NCI-H2227 treated with DMSO at 0.1 percent for 48 hours (cell line): ENCODE results near the gene TMPRSS9.

Experiments
- DNase-seq: peaks from one replicate; lab custom pipeline; 2025; lab: John Stamatoyannopoulos, UW

TMPRSS9 gene

DNA sequence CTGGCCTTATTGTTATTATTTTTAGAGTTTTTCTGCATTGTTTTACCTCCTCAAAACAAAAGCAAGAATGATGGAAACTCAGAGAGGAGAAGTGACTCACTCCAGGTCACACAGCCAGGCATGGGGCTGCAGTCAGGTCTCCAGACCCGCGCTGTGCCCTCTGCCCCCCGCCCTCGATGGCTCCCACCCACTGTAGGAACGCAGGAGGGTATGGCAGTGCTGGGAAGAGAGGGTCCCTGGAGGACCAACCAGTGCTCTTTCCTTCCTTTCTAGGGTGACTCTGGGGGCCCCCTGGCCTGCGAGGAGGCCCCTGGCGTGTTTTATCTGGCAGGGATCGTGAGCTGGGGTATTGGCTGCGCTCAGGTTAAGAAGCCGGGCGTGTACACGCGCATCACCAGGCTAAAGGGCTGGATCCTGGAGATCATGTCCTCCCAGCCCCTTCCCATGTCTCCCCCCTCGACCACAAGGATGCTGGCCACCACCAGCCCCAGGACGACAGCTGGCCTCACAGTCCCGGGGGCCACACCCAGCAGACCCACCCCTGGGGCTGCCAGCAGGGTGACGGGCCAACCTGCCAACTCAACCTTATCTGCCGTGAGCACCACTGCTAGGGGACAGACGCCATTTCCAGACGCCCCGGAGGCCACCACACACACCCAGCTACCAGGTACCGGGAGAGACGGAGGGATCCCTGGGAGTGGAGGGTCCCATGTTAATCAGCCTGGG lies 61.7 kb downstream of the TMPRSS9 start:
- no peak for DNase-seq

DNA sequence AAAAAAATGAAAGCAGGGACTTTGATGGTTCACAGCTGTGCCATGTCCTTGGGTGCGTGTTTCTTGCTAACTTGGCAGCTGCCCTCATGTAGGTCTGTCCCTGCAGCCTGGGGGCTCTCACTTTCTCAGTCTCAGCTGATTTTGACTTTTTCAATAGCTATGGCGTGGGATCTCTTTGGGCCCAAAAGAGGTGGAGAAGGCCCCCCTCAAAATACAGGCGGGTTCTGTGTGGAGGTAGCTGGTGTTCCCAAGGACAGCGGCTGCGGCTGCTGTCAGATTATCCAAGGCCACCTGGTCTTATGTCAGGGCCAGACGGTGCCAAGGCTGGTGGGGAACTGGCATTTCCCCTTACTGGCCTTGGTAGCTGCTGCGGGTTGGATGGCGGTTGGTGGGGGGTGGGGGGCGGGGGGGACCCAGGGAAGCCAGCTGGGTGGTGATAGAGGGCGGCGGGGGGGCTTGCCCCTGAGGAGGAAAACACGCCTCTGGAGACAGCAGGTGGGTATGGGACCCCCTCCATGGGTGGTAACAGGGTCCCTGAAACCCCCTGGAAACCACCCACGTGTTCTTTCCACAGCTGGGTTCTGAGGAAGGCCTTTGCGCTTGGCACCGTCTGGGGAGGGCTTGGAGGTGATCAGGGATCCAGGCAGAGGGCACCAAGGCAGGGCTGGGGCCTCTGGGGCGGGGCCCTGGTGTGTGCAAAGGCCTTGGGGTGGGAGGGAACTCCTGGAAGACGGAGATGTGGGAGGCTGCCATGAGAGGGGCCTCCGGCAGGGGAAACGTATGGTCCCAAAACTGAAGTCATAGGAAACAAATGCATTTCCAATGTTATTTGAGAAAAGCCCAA lies 63.2 kb downstream of the TMPRSS9 start:
- no peak for DNase-seq

GRCh38 chr19:2423915-2424685 lies 64.0 kb downstream of the TMPRSS9 start:
- DNase-seq: no peak

DNA sequence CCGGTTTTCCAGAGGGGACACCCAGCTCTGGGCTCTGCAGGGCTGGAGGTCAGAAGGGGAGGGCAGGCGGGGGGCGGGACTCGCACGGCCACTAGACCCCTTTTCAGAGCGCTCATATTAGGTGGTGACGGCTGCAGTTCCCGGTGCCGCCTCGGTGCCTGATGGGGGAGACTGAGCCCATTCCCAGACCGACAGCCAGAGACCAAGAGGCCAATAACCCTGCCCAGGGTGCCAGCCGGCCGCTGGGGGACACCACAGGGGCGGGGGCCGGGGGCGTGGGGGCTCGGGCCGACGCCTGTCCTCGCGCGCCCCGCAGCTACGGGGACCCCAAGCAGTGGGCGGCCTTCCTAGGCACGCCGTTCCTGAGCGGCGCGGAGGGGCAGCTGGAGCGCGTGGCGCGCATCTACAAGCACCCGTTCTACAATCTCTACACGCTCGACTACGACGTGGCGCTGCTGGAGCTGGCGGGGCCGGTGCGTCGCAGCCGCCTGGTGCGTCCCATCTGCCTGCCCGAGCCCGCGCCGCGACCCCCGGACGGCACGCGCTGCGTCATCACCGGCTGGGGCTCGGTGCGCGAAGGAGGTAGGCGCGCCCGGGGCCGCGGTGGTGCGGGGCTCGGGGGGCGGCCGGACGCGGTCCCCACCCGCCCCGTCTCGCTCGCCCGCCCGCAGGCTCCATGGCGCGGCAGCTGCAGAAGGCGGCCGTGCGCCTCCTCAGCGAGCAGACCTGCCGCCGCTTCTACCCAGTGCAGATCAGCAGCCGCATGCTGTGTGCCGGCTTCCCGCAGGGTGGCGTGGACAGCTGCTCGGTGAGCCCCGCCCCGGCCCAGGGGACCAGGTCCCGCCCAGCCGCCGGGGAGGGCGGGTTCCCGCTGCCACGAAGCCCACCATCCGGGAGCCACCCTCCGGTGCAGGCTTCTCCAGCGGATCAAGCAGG lies 64.9 kb downstream of the TMPRSS9 start:
- DNase-seq: no peak

- no peak for DNase-seq
Measured at GRCh38 chr19:2425622-2426581, 65.8 kb downstream of the TMPRSS9 start.

DNA sequence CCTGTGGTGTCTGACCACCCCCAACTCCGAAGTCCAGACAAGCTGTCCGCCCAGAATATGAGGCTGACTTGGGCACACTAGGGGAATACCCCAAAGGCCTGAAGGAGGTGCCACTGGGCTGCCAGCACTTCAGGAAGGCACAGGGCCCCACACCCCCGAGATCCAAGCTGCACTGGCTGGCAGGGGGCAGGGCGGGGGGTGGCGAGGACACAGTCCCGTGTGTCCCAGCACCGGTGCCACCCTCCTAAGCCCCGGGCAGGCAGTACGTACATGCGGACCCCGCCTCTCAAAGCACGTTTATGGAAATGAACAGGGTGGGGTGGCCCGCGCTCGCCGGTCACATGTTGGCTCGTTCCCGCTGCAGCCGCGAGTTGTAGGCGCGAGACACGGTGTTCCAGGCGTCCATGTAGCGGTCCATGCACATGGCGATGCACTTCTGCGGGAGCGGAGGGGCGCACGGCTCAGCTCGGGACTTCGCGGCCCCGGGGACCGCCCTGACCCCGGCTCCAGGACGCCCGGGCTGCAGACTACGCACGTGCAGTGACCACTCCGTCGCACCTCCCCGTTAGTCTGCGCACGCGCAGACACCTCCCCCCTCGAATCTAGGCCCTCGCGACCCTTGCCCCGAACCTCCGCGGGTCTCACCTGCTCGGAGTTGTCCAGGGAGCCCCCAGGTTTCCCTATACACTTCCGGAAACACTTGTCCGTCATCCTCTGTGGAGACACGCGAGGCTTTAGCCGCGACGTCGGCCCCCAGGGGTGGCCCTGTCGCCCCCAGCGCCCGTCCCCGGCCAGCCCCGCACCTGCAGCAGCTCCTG lies 66.8 kb downstream of the TMPRSS9 start:
- peak; percentile 36 for DNase-seq

DNA sequence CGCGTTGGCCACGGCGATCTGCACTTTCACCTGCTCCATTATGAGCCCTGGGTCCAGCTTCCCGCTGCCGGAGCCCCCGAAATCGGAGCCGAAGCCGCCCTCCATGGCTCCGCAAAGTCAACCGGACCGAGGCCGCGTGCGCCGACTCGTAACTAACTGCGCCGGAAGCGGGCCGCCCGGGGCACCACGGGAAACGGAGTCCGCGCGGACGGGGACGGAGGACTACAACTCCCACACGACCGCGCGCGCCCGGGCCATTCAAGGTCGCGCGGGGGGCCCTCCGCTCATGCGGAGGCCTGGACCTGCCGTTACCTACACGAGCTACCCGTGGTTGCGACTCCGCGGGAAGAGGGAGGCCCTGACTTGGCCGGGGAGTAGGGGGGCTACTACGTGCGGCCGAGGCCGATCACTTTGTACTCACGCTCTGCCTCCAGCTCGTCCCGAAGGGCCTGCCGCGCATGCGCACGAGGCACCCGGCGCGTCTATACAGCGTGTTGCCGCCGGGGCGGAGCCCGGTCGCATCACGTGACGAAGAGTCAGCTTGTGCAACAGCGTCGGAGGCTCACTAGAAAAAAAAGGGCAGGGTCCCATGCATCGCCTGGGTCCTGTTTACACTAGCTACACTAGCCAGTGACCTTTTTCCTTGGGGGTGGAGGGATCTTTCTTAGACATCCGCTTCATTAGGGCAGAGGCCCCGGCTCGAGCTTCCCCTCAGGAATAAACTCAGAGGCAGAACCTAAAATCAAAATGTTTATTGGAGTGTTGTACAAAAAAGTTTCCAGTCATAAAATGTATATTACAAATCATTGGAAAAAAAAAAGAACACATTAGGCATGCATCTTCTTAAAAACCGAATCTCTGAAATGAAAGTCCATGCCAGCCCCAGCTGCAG lies 67.6 kb downstream of the TMPRSS9 start, which contains the start of gene TIMM13:
TIMM13 (minus strand) TSS at position 158 of the 892 bp plus-strand sequence; CDS start at position 105, 53 bp downstream.
- DNase-seq: peak; percentile 93

DNA sequence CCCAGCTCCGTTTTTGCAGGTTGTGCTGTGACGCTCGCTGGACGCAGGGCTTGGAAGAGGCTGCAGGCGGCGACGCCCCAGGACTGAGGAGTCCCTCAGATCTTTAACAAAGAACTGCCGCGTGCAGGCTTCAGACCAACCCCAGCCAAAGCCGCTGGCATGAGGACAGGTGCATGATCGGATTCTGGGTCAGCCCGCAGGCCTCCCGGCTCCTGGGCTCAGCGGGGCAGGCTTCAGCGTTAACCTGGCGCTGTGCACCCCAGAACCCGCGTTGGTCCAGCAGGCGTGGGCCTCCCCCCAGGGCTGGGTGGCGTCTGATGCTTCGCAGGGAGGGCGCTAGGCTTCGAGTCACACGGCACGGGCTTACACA lies 68.2 kb downstream of the TMPRSS9 start:
- DNase-seq: no peak

DNA sequence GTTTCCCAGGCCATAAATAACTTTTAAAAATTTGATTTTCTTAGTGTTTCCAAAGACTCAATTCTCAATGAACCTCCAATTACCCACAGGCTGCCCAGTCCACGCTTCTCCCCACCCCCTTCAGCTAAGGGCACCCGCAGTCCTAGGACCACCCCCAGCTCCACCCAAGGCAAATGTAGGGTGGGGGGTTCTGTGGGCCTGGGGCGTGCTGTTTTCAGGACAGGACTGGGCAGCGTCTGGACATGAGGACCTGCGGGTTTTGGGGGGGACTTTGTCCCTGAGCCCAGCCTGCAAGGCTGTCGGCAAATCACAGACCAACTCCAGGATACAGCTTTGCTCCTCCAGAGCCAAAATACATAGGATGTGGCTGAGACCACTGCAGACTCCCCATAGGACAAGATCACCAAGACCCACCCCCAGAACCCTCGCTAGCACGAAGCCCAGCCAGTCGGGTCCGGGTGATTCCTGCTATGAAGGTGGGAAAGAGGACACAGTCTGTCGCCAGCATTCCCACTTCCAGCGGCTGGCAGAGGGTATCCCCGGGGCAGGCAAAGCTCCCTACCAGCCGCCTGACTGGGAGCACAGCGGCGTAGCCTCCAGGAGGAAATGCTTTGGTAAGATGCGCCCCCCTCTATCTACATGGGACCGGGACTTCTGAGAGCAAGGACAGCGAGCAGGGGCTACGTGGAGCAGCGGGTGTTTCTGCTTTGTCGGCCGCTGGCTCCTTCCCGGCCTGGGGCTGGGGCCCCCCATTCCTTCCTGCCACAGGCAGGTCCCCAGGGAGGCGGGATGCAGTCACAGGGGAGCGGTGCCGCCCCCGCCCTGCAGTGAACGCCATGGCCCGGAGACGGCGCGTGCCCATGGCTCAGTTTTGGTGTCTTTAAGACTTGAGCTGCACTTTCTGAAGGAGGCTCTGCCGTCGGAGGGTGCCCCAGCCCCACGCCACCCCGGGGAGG lies 69.0 kb downstream of the TMPRSS9 start:
- DNase-seq: no peak

GRCh38 chr19:2429917-2430535 lies 70.0 kb downstream of the TMPRSS9 start:
- DNase-seq: no peak

GRCh38 chr19:2431318-2432055 lies 71.4 kb downstream of the TMPRSS9 start:
- DNase-seq: no peak

DNA sequence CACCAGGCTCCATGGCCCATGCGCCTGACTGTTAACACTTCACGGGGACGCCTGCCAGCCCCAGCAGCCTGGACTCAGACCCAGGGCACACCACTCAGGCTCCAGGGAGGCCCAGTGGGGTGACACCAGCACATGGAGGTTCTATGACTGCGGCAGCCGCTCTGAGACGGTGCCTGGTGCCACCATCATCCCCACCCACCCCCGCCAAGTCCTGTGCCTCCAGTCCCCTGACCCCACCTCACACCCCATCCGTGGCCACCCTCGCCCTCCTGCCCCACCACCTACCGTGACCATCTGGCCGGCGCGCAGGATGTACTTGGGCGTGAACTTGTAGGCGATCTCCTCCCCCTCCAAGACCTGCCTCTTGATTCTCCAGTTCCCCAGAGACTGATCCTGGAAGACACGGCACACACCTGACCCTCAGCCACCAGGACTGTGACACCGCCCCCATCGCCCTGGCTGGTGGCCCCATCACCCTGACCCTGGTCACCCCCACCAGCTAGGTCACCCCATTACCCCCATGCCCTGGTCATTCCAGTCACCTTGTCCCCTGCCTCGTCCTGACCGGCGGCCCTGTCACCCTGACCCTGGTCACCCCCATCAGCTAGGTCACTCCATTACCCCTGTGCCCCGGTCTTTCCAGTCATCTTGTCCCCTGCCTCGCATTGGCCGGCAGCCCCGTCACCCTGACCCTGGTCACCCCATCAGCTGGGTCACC lies 72.2 kb downstream of the TMPRSS9 start:
- no peak for DNase-seq

GRCh38 chr19:2433854-2434253 lies 73.8 kb downstream of the TMPRSS9 start:
- no peak for DNase-seq

- no peak for DNase-seq
Measured at GRCh38 chr19:2434267-2434666, 74.2 kb downstream of the TMPRSS9 start.

DNA sequence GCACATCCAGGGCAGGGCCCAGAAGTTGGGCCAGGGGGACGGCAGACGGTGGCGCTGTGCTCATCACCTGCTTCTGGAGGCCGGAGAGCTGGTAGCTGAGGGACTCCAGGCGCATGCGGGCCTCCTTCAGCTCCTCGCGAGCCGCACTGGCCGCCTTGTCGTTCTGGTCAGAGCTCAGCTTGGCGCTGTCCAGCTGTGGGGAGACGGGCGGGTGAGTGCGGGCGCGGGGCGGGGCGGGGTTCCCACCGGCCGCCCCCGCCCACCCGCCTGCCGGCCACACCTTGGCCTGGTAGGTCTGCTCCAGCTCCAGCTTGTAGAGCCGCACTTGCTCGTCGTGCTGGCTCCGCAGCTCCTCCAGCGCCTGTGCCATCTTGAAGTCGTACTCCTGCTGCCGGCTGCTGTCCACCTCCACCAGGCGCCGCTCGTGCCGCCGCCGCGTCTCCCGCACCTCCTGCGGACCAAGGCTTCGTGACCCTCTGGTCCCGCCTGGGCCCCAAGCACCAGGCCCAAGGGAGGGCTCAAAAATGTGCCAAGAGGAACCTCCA lies 74.7 kb downstream of the TMPRSS9 start:
- DNase-seq: no peak
